ENCODE measurements around the gene MTA3. TPM values are rescaled to one million over a fixed set of nuclear protein-coding genes. Genes with fewer than 3 reads are reported as not detected.

MTA3 gene
- total and polyA plus RNA-seq, 2 of the 8 experiments (the other 6 are each of a cell fraction or from before 2014, with no cell fraction given): 125 to 184 TPM

- peak overlapping the region; percentile 35; the same call in 1 of the 2 replicates for H4K8ac ChIP-seq (ENCODE audit: extremely low read depth, insufficient read depth, low read length)
- 0 out of 2 replicates have a peak, but pooled peaks cover 2% of the 10 kb centered on the region for H3K79me1 ChIP-seq (ENCODE audit: low read depth, low read length)
- WGBS, 2 experiments (ENCODE audit: extremely low coverage in 1 of 2, insufficient coverage in 1 of 2, insufficient read length in 1 of 2, insufficient replicate concordance in 2 of 2, low coverage in 1 of 2, low lambda C conversion rate in 2 of 2, missing lambda C conversion rate in 1 of 2): 91% methylated on average over 4 of the region's 4 CpGs; no CpG with 5 or more reads in 1 of the 2 experiments
- no peak overlapping the region for H2AK5ac ChIP-seq (ENCODE audit: low read depth, low read length)
- H3K23ac ChIP-seq (ENCODE audit: insufficient read length): no peak overlapping the region
- ChIA-PET POLR2A (ENCODE audit: partially characterized antibody) (interaction anchor here (1.0 to 3.3 kb wide), 8 partner anchors 9 to 200 kb away, joined by 3 to 17 read pairs (median 4); no protein-coding TSS in a partner anchor), CTCF (ENCODE audit: partially characterized antibody) (interaction anchor here (0.8 to 1.1 kb wide), 3 partner anchors 15 to 75 kb away, joined by 3 to 5 read pairs (median 4); no protein-coding TSS in a partner anchor)
- no peaks in the 10 kb centered on the region for H3K27me3 ChIP-seq (replicated peaks in 1 of 4; ENCODE audit: control insufficient read depth in 3 of 4, extremely low read depth in 1 of 4, insufficient read depth in 3 of 4, low read length in 3 of 4)
- DNase-seq (ENCODE audit: low read depth in 1 of 2, low spot score in 2 of 2): no peak
- peaks cover 0 to 5% (median 0%) of the 10 kb centered on the region in 4 experiments; a peak in 2 of 7 replicates for H3K4me1 ChIP-seq (replicated peaks in 1 of 4; ENCODE audit: control insufficient read depth in 3 of 4, insufficient read depth in 4 of 4, low read length in 3 of 4)
- no peak overlapping the region for H4K91ac ChIP-seq (replicated peaks; ENCODE audit: insufficient read length, low read length)
- H2AFZ ChIP-seq (ENCODE audit: low read length): no peak overlapping the region
- H3K4ac ChIP-seq (replicated peaks; ENCODE audit: insufficient read length, low read depth, low read length): no peak overlapping the region
- TF ChIP-seq, protein P1, sequence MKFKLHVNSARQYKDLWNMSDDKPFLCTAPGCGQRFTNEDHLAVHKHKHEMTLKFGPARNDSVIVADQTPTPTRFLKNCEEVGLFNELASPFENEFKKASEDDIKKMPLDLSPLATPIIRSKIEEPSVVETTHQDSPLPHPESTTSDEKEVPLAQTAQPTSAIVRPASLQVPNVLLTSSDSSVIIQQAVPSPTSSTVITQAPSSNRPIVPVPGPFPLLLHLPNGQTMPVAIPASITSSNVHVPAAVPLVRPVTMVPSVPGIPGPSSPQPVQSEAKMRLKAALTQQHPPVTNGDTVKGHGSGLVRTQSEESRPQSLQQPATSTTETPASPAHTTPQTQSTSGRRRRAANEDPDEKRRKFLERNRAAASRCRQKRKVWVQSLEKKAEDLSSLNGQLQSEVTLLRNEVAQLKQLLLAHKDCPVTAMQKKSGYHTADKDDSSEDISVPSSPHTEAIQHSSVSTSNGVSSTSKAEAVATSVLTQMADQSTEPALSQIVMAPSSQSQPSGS (IDR thresholded peaks at IDR 0.05; ENCODE audit: low read length): no peak
- no peak for TF ChIP-seq E2F6 (IDR thresholded peaks at IDR 0.05)
- TF ChIP-seq HDAC6 (IDR thresholded peaks at IDR 0.05; ENCODE audit: low read depth, low read length): no peak
- H4K20me1 ChIP-seq (replicated peaks in 1 of 2; ENCODE audit: control insufficient read depth in 1 of 2, insufficient read depth in 2 of 2, low read length in 2 of 2): peaks cover 8 to 10% of the 10 kb centered on the region in 2 experiments
- no peak overlapping the region for H3K14ac ChIP-seq (ENCODE audit: insufficient read length)
- no peak overlapping the region for H2BK12ac ChIP-seq (ENCODE audit: low read depth, low read length)
- no peak overlapping the region for H3K9ac ChIP-seq (replicated peaks in 1 of 4; ENCODE audit: extremely low read depth in 1 of 4, low read depth in 3 of 4, low read length in 3 of 4)
- no peak overlapping the region for H3K4me3 ChIP-seq (ENCODE audit: extremely low read depth in 1 of 4, insufficient read depth in 2 of 4, low read depth in 3 of 4, low read length in 4 of 4)
- H2BK120ac ChIP-seq (replicated peaks; ENCODE audit: low read depth, low read length): no peak overlapping the region
- H2BK15ac ChIP-seq (ENCODE audit: low read length): no peak overlapping the region
- no peak overlapping the region for H3K4me2 ChIP-seq (ENCODE audit: insufficient read depth in 1 of 2, low read depth in 2 of 2, low read length in 2 of 2)
- no peak overlapping the region for H2BK20ac ChIP-seq (ENCODE audit: low read length)
- H3K79me2 ChIP-seq (ENCODE audit: control insufficient read depth in 1 of 2, insufficient read depth in 2 of 2, low read length in 2 of 2): peaks cover 11 to 91% of the 10 kb centered on the region in 2 experiments
- H3K9me3 ChIP-seq (ENCODE audit: insufficient read depth in 2 of 2, low read depth in 1 of 2, low read length in 1 of 2): no peaks in the 10 kb centered on the region
- H4K5ac ChIP-seq (ENCODE audit: insufficient read length, low read depth, low read length): no peak overlapping the region
- no peak overlapping the region for H2BK5ac ChIP-seq (ENCODE audit: low read depth, low read length)
- H3K18ac ChIP-seq (ENCODE audit: extremely low read depth, low read length): no peak overlapping the region
- FAIRE-seq: no peak
- H3K27ac ChIP-seq (ENCODE audit: low read depth, low read length): no peak overlapping the region
- H3K23me2 ChIP-seq (ENCODE audit: low read depth, low read length): no peaks in the 10 kb centered on the region
- H3K56ac ChIP-seq (replicated peaks; ENCODE audit: insufficient read length, low read depth, low read length): no peak overlapping the region
- peaks cover 0 to 66% (median 5%) of the 10 kb centered on the region in 4 experiments; a peak in 6 of 8 replicates for H3K36me3 ChIP-seq (ENCODE audit: control insufficient read depth in 2 of 4, insufficient read depth in 4 of 4, low read length in 3 of 4)
These were observed 19.2 kb downstream of the MTA3 start for GRCh38 chr2:42587526-42588117.

All from H1 (cell line).